ENCODE results near the gene CCDC86.
"Not testable (repeated sequence)": the region's sequence is repeated elsewhere in the genome, so short reads cannot be mapped to it uniquely, and the experiment has no call there.

The CCDC86 gene, protein sequence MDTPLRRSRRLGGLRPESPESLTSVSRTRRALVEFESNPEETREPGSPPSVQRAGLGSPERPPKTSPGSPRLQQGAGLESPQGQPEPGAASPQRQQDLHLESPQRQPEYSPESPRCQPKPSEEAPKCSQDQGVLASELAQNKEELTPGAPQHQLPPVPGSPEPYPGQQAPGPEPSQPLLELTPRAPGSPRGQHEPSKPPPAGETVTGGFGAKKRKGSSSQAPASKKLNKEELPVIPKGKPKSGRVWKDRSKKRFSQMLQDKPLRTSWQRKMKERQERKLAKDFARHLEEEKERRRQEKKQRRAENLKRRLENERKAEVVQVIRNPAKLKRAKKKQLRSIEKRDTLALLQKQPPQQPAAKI

DNA sequence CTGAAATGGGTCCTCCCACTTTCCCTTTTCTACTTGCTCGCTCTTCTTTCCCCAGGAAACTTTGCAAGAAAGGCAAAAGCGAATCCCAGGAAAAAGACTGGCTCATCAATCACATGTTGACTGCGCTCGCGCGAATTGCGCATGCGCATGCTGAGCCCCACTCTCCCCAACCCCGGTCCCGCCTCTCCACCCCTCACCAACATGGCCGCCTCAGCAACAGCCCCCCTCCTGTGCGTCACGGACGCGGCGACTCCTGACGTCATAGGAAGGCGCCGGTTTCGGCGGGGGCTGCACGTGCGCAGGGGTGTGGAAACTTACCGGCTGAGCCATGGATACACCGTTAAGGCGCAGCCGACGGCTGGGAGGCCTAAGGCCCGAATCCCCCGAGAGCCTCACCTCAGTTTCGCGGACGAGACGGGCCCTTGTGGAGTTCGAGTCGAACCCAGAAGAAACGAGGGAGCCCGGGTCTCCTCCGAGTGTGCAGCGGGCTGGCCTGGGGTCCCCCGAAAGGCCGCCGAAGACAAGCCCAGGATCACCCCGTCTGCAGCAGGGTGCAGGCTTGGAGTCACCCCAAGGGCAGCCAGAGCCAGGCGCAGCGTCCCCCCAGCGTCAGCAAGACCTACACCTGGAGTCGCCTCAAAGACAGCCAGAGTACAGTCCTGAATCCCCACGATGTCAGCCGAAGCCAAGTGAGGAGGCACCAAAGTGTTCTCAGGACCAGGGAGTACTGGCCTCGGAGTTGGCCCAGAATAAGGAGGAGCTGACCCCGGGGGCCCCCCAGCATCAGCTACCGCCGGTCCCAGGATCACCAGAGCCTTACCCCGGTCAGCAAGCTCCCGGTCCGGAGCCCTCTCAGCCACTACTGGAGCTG, at the start of gene CCDC86:
CCDC86 (plus strand) TSS at position 317 of the 871 bp plus-strand sequence; CDS start at position 329, 12 bp downstream.
- peak; percentile 36 for DNase-seq

DNA sequence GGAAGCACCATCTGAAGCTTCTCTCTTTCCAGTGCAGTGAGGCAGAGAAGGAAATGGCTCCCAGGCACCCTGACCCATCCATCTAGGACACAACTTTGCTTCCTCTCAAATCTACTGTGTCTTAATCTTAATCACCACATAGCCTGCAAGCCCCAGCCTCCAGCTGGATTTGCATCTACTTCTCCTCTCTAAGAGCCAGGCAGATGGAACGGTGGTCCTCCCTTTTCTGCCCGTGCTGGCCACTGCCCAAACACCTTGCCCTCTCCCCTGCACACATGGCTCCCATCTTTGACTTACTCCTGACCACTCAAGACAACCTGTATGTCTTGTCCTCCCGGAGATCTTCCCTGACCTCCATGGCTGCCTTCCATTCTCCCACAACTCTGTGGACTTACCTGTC, 49.4 kb upstream of the CCDC86 start:
- no peak for DNase-seq

DNA sequence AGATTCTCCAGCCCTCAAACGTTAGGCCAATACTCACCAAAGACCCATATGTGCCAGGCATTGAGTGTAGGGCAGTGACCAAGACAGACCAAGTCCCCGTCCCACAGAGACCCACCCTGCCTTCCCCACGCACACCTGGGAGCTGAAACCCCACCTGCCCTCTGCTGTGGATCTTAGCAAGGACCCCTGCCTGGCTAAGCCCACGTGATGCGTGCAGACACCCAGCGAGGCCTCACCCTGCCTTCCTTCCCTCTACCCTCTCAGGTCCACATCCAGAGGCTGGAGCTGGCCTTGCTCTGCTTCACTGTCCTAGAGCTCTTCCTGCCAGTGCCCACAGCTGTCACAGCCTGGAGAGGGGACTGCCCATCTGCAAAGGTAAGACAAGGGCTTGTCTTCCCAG, 46.6 kb upstream of the CCDC86 start:
- DNase-seq: no peak

DNA sequence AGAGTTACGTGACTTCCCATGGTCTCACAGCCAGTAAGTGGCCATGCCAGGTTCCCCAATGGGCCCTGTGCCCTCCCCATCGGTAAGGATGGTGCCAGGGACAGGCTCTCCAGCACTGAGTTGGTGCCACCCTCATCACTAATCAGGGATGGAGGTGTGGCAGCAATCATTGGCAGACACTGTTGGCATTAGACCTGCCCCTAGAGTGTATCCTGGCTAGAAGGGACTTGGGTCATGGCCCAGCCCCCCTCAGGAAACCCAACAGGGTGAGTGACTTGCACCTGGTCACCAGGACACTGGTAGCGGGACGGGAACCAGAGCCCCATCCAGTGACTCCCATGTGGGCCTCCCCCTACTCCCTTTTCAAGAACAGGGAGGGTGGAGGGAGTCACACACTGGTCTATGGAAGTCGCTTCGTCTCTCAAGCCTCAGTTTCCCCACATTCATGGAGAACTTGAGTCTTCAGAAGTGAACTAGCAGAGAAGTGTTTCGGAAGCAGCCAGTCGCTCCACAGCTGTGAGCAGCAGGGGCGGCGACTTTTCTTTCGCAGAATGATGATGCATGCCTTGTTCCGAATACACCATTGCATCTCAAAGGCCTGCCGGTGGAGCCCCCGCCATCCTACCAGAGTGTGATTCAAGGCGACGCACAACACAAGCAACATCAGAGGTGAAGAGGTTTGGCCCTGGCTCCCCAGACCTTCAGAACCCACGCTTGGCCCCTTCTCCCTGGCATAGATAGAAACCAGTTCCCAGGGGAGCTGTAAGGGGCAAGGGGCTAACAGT, 43.9 kb upstream of the CCDC86 start:
- no peak for DNase-seq

DNA sequence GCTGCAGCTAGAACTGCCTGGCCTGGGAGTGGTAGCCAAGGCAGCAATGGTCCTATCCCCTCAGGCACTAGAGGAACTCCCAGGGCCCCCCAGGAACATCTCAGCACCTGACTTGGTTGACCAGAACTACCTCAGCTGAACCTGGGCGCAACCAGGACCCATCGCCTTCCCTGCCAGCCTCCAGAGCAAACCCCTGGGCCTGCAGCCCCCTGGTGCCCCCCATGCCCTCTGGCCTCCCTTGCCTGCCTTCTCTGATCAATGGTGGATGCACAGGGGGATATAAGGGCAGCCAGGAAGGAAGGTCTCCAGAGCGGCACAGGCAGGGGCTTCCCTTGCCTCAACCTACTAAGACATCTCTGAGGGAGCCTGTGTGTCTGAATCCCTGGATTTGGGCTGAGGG, 43.3 kb upstream of the CCDC86 start:
- no peak for DNase-seq

DNA sequence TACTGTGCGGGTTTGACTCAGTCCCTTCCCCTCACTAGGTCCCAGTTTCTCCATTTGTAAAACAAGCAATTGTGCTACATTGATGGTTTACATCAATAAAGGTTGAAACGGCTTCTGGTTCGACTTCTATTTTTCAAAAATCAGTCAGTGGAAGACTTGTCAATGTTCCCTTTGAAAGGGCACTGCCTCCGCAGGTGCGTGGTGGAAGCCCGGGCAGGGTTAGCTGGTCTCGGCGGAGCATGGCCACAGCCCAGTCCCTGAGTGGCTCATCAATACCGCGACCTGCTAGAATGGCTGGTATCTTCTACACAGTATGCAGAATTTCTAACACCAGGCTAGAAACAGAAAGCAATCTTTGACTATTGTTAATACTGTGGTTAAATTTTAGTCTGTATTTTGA, 40.7 kb upstream of the CCDC86 start:
- no peak for DNase-seq

DNA sequence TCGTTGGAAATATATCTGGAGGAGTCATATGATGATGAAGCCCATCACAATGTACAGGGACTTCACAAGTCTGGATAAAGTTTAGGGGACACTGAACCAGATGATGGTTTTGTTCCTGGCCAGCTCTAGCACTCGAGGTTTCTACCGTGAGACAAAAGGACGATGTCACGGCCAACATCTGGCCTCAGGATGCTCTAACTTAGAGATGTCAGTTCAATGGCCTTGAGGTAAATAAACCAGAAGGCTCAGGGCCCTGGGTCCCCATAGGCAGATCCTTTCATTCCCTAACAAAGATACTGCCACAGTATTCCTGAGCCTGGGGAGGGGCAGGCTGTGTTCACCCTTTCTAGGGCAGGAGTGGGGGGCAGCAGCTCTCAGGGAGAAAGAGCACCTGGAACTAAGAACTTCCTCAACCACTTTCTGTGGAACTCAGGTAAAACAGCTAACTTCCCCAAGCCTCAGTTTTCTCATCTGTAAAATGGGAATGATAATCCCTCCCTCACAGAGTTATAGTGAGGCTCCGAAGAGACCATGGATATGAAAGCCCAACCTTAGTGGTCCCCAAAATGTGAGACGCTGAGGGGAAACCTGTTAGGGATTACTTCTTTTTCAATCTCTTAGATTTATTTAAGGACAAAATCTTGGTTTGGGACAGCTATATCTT, 38.5 kb upstream of the CCDC86 start:
- DNase-seq: no peak

DNA sequence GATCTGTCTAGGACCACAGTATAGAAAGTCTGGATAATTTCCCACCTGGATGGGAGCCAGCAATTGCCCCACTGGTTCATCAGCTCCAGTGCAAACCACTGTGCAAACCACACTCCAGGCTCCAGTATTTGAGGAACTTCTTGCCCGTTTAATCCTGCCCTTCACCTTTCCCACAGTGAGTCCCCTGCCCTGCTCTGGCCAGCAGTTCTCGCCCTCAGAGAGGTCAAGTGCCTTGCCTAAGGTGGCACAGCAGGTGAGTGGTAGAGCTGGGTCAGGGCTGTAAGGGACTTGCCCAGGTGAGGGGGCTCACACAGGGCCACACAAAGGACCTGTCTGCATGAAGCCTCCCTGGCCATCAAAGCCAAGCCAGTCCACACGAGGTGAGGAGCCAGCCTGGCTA, 32.7 kb upstream of the CCDC86 start:
- DNase-seq: no peak

DNA sequence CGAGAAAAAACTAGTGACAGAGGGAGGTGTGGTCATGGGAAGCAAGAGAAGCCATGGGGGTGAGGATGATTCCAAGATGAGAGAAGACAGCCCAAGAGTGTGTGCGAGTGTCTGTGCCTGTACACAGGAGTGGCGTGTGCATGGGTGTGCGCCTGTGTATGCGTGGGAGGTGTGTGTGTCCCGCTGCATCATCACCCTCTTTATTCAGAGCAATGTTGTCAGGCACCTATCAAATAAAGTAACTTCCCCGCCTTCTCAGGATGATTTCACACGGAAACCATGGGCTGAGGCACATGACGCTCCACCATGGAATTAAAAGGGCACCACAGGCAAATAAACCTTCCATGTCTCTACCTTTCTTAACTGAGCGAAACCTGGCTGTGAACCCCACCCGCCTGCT, 32.2 kb upstream of the CCDC86 start:
- DNase-seq: no peak

DNA sequence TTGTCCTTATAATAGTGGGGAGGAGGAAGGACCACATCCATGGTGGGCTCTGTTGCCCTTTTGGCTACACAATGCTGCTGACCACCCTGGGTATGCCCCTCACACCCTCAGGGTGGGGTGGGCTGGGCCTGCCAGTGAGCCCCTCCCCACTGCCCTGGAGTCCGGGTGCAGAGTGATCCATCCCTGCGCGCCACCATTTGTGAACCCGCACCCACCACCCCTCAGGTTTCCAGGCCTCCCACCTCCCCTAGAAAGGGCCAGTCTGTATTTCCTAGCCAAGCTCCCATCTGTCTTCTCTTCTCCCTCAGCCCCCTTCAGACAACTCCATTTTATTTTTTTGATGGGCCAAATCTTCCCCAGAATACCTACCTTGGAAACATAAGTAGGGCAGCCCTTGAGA, 31.8 kb upstream of the CCDC86 start:
- no peak for DNase-seq

DNA sequence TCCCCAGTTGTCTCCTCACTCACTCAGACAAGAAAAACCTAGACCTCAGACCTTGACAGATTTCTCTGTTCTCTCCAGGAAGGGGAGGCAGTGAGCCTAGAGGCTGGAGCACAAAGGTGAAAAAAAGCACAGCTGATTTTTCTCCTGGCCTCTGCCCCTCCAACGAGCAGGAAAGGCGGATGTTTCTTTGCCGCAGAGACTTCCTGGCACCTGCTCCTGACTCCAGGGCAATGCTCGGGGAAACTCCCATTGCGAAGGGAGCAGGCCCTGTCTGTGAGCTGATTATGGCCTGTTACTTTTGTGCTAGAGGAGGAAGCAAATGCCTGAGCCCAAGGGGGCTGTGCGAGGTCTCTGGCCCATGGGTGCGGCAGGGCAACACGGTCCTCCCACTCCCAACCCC, 31.3 kb upstream of the CCDC86 start:
- no peak for DNase-seq

DNA sequence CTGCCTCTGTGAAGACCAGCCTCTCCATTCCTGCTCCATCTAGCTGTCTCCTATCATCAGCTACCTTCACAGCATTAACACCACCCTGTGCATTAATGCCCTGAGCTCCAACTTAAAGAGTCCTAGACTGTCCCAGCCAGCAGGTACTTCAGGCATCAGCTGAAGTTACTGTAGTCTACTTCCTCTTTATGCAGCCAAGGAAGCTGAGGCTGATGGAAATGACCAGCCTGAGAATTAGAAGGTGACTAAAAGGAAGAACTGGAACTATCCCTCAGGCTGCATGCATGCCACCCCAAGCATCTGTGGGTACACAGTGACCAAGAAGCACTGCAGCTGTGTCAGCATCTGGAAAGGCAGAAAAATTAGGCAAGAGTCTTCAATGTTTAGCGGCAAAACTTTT, 28.6 kb upstream of the CCDC86 start:
- no peak for DNase-seq

DNA sequence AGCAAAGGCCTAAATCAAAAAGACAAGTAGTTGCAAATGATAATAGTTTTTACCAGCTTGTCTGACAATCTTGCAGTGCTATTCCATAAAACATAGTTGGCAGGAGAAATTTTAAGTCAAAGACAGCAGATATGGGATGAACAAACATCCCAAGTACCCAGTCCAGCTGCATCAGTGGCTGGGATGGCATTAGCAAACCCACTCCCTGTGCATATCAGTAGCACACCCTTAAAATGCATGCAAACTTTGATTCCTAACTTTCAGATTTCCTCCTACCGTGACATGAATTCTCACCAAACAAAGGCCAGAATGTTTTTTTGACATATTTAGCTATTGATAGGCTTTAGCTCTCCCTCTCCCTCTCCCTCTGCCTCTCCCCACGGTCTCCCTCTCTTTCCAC, 27.8 kb upstream of the CCDC86 start:
- DNase-seq: no peak

DNA sequence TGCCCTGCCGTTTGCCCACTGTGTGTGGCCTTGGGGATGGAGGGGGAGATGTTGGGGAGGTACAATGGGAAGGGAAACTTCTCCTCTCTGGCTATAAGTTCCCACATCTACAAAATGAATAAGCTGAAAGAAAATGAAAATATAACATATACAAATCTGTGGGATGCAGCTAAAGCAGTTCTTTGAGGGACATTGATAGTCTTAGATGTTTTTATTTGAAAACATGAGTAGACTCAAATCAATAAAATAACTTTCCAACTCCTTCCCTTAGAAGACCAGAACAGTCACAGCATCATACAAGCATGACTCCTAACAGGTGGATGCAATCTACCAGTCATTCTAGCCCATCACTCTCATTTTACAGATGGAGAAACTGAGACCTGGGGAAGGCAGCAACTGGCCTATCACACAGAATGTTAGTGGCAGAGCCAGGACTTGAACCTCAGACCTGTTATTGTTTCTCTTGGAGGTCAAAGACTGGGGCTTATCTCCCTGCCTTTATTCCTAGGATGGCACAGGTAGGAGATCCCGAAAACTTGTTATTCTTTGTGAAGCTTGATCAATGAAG, 25.2 kb upstream of the CCDC86 start:
- DNase-seq: no peak

DNA sequence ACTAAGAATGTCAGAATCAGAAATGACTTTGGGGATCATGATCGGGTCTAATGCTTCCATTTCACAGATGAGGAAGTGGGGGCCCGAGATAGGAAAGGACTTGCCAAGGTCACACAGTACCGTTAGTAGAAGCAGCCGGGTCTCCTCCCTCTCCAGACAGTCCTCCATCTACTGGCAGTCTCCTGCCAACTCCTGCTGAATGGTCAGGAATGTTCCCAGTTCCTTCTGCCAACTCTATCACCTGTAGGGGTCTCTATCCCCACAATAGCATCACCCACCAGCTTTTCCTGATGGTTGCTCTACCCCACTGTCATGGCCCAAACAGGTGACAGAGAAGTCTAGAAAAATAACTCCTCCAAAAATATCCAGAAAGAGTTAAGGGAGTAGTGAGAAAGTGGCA, 23.9 kb upstream of the CCDC86 start:
- DNase-seq: no peak

DNA sequence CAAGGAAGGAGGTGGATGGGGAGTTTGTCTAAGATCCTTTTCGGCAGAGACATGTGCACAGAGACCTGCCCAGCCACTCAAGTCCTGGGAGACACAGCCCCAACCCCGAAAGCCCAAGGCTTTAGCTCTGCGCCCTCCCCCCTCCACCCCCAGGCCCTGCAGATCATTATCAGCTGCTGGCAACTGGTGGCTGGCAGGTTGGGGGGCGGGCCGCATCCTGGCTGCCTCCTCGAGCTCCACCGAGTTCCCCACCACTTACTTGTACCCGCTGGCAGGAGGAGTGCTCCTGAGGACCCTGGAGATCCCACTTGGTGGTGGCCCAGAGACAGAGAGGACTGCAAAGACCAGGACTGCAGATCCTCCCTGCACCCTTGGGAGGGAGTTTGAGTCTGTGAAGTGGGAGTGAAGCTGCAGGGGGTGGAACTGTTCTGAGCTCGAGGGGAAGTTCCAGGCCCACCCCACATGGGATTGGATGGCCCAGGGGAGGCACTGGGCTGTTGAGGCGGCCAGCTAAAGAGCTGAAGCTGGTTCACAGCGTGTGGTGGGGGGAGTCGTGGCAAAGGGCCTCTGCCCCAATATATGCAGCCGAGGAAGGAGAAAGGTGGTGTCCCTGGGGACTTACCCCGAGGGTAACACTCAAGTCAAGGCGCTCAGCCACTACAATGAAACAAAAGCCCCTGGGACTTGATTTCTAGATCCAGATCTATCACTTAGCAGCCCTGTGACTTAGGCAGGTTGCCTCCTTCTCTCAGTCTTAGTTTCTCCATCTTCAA, 19.9 kb upstream of the CCDC86 start:
- DNase-seq: no peak

DNA sequence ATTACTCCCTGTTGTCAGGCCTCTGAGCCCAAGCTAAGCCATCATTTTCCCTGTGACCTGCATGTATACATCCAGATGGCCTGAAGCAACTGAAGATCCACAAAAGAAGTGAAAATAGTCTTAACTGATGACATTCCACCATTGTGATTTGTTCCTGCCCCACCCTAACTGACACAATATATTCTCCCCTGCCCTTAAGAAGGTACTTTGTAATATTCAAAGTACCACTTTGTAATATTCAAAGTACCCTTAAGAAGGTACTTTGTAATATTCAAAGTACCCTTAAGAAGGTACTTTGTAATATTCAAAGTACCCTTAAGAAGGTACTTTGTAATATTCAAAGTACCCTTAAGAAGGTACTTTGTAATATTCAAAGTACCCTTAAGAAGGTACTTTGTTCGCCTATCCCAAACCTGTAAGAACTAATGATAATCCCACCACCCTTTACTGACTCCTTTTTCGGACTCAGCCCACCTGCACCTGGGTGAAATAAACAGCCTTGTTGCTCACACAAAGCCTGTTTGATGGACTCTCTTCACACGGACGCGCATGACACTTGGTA, 18.1 kb upstream of the CCDC86 start:
- not testable (repeated sequence) for DNase-seq

DNA sequence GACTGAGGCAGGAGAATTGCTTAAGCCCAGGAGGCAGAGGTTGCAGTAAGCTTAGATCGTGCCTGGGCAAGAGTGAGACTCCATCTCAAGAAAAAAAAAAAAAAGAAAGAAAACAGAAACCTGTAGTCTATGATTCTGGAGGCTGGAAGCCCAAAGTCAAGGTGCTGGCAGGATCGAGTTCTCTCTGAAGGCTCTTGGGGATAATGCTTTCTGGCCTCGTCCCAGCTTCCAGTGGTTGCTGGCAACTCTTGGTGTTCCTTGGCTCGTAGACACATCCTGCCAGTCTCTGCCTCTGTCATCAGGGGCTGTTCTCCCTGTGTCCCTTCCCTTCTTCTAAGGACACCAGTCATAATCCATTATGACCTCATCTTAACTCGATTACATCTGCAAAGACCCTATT, 16.8 kb upstream of the CCDC86 start:
- DNase-seq: no peak

DNA sequence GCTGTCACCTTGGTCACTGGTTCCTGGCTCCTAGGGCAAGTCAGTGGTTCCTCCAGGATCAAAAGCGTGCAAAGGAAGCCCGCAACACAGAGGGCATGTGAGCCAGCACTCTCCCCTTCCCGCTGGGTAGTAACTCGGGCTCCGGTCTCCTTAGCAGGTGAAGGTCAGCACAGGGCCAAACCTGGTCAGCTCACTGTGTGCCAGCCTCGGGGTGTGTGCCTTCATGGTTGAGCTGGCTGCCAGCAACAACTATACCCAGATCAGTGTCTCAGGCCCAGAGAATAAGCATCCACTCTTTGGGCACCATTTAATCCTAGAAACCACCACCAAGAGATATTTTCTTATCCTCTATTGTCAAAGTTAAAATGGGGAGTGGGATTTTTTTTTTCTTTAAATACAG, 16.1 kb upstream of the CCDC86 start:
- no peak for DNase-seq

DNA sequence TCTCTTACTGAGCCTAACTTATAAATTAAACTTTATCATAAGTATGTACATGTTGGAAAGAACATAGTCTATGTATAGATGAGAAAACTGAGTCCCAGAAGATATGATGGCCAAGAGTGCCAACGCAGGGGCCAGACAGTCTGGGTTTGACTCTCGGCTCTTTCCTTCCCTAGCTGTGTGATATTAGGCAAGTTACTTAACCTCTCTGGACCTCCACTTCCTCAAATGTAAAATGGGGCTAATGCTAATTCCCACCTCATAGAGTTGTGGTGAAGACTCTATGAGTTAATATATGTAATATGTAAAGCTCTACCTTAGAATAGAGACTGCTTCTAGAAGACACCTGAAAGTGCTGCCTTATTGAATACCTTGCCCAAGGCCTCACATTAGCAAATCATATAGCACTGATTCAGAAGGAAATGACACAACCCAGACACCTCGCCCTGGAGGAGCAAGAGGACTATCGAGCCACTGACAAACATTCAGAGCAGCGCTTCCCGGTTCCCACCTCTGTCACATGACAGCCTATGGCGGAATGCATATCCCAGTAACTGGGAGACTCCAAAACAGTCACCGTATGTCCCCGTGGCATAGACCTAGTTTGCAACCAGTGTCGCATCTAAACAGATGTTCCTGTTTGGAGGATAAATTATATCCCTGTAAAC, 11.3 kb upstream of the CCDC86 start:
- no peak for DNase-seq

DNA sequence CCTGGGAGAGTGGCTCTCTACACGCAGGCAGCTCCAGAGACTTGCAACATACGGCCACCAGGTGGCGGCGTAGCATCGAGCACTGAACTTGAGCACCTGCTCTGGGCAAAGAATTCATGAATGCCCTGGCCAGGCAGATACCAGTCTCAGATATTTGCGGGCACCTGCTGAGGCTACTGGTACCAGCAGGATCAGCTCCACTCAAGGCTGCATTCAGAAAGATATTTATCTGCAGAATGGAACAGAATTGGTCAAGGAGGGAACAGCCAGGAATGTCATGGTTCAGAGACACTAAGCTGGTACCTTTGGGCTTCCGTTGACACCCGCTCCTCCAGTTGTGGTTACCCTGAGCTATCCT, 10.8 kb upstream of the CCDC86 start:
- peak; percentile 6 for DNase-seq

Measured in NCI-H187 treated with DMSO at 0.1 percent for 48 hours (cell line).